GM13977 (cell line): ENCODE data around the gene PSPN.

Experiments
- DNase-seq: peaks from one replicate; pipeline ENCODE4 v3.0.0; 2012; ENCODE audit warnings: low spot score
- CTCF ChIP-seq: IDR thresholded peaks from 2 replicates; pipeline ENCODE4 v1.5.1; 2012; ENCODE audit warnings: mild to moderate bottlenecking, control low read depth; ENCODE audit not compliant: insufficient read depth; ENCODE audit errors: extremely low read depth, missing control alignments
- in situ Hi-C: fragments of 300-500 bp; cut with MboI; formaldehyde crosslinking; loops from one replicate; pipeline ENCODE4 v1.12.0; 2022; ENCODE audit warnings: low sequenced_read_pairs, low pct_unique_long_range_greater_than_20kb, mixed read lengths, inconsistent platforms; ENCODE audit not compliant: unreplicated experiment

Gene PSPN

GRCh38 chr19:6413721-6414643 lies 38.2 kb upstream of the PSPN start:
- TF ChIP-seq CTCF, result no peak
- DNase-seq, result peak; percentile 14
- in situ Hi-C loops, result no loop called here

- peak; percentile 10 for DNase-seq
- in situ Hi-C loops, result no loop called here
- TF ChIP-seq CTCF, result no peak
Measured at GRCh38 chr19:6413291-6413690, 37.6 kb upstream of the PSPN start.

GRCh38 chr19:6412447-6413091 lies 36.8 kb upstream of the PSPN start:
- in situ Hi-C loops, result no loop called here
- peak; percentile 68 for DNase-seq

GRCh38 chr19:6412061-6412446 lies 36.3 kb upstream of the PSPN start:
- no peak for DNase-seq
- no peak for TF ChIP-seq CTCF
- in situ Hi-C loops, result no loop called here

More at GRCh38 chr19:6412447-6413091, 36.8 kb upstream of the PSPN start:
- peak; percentile 73 for TF ChIP-seq CTCF

- DNase-seq, result no peak
- in situ Hi-C loops, result no loop called here
Measured at GRCh38 chr19:6409346-6409745, 33.6 kb upstream of the PSPN start.

GRCh38 chr19:6406401-6406800 lies 30.7 kb upstream of the PSPN start:
- DNase-seq, result no peak
- in situ Hi-C loops, result no loop called here
- TF ChIP-seq CTCF, result no peak

More at GRCh38 chr19:6409346-6409745, 33.6 kb upstream of the PSPN start:
- TF ChIP-seq CTCF, result no peak
